HL-60/S4 treated with retinoic acid at 250 ng/mL for 4 days and 3 days (cell line): ENCODE data around the gene GNG7.
"Not testable (repeated sequence)": the region's sequence is repeated elsewhere in the genome, so short reads cannot be mapped to it uniquely, and the experiment has no call there.

Experiments used
- in situ Hi-C: fragments of 300-500 bp; cut with MboI; formaldehyde crosslinking; loops from 2 replicates; pipeline ENCODE4 v1.7.0; 2022; ENCODE audit warnings: low sequenced_read_pairs

The GNG7 gene

GRCh38 chr19:2714102-2714501, 11.6 kb upstream of the GNG7 start:
- in situ Hi-C loops = not testable (repeated sequence)

GRCh38 chr19:2713170-2713569, 10.7 kb upstream of the GNG7 start:
- in situ Hi-C loops = not testable (repeated sequence)

- in situ Hi-C loops = no loop called here
Observed at GRCh38 chr19:2711875-2712205, 9.3 kb upstream of the GNG7 start.

- in situ Hi-C loops = no loop called here
Observed at GRCh38 chr19:2711172-2711874, 8.8 kb upstream of the GNG7 start.

- in situ Hi-C loops = no loop called here
Observed at GRCh38 chr19:2706251-2706650, 3.8 kb upstream of the GNG7 start.

GRCh38 chr19:2703691-2704216, 1.3 kb upstream of the GNG7 start:
- in situ Hi-C loops = no loop called here

- in situ Hi-C loops = no loop called here
Observed at GRCh38 chr19:2703077-2703437, 563 bp upstream of the GNG7 start.

- in situ Hi-C loops = no loop called here
Observed at GRCh38 chr19:2701361-2702169, 929 bp downstream of the GNG7 start.

GRCh38 chr19:2700660-2701360, 1.7 kb downstream of the GNG7 start:
- in situ Hi-C loops = no loop called here

- in situ Hi-C loops = no loop called here
Observed at GRCh38 chr19:2699413-2700140, 2.9 kb downstream of the GNG7 start.

- in situ Hi-C loops = no loop called here
Observed at GRCh38 chr19:2694196-2694595, 8.3 kb downstream of the GNG7 start.

- in situ Hi-C loops = no loop called here
Observed at GRCh38 chr19:2693492-2694160, 8.9 kb downstream of the GNG7 start.

GRCh38 chr19:2691951-2692350, 10.5 kb downstream of the GNG7 start:
- in situ Hi-C loops = no loop called here

- in situ Hi-C loops = no loop called here
Observed at GRCh38 chr19:2690856-2691255, 11.6 kb downstream of the GNG7 start.

- in situ Hi-C loops = no loop called here
Observed at GRCh38 chr19:2686360-2686759, 16.1 kb downstream of the GNG7 start.

- in situ Hi-C loops = no loop called here
Observed at GRCh38 chr19:2685204-2685704, 17.2 kb downstream of the GNG7 start.

- in situ Hi-C loops = no loop called here
Observed at GRCh38 chr19:2683430-2684003, 19.0 kb downstream of the GNG7 start.

- in situ Hi-C loops = no loop called here
Observed at GRCh38 chr19:2680808-2681207, 21.7 kb downstream of the GNG7 start.

- in situ Hi-C loops = no loop called here
Observed at GRCh38 chr19:2679439-2679838, 23.1 kb downstream of the GNG7 start.

GRCh38 chr19:2678948-2679347, 23.5 kb downstream of the GNG7 start:
- in situ Hi-C loops = not testable (repeated sequence)
